ENCODE results near the gene PHKA2. TPM values are rescaled to one million over a fixed set of nuclear protein-coding genes. Genes with fewer than 3 reads are reported as not detected.

The PHKA2 gene
- total RNA-seq, 4 donors from 2014 or later: 18.0 to 32.7 (median 26.6) TPM

- Histone ChIP-seq H3K36me3 (peaks cover 0 to 32% (median 0%) of the 10 kb centered on the region in 3 donors), H3K4me3 (no peak overlapping the region), H3K9me3 (no peaks in the 10 kb centered on the region), H3K27ac (no peak overlapping the region), H3K27me3 (no peaks in the 10 kb centered on the region), H3K4me1 (no peaks in the 10 kb centered on the region)
- no peak for DNase-seq (ENCODE audit: low spot score in 2 of 2)
- 73 to 74% methylated on average over 3 to 6 of the region's 6 CpGs for WGBS, 2 donors
- no peak for TF ChIP-seq POLR2A (IDR thresholded peaks at IDR 0.05)
- no peak for TF ChIP-seq EP300 (IDR thresholded peaks at IDR 0.05)
- TF ChIP-seq, protein P1, sequence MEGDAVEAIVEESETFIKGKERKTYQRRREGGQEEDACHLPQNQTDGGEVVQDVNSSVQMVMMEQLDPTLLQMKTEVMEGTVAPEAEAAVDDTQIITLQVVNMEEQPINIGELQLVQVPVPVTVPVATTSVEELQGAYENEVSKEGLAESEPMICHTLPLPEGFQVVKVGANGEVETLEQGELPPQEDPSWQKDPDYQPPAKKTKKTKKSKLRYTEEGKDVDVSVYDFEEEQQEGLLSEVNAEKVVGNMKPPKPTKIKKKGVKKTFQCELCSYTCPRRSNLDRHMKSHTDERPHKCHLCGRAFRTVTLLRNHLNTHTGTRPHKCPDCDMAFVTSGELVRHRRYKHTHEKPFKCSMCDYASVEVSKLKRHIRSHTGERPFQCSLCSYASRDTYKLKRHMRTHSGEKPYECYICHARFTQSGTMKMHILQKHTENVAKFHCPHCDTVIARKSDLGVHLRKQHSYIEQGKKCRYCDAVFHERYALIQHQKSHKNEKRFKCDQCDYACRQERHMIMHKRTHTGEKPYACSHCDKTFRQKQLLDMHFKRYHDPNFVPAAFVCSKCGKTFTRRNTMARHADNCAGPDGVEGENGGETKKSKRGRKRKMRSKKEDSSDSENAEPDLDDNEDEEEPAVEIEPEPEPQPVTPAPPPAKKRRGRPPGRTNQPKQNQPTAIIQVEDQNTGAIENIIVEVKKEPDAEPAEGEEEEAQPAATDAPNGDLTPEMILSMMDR (IDR thresholded peaks at IDR 0.05): no peak
Observed at GRCh38 chrX:18924507-18925088, 59.3 kb downstream of the PHKA2 start.

- no peak overlapping the region for H3K4me3 ChIP-seq
- H3K27me3 ChIP-seq: no peaks in the 10 kb centered on the region
- no peaks in the 10 kb centered on the region for H3K9me3 ChIP-seq
- WGBS, 2 donors: 89 to 91% methylated on average over 6 to 7 of the region's 7 CpGs
- DNase-seq (ENCODE audit: low spot score in 2 of 2): no peak
- TF ChIP-seq POLR2A (IDR thresholded peaks at IDR 0.05): no peak
- no peak for TF ChIP-seq EP300 (IDR thresholded peaks at IDR 0.05)
- TF ChIP-seq, protein P1 (IDR thresholded peaks at IDR 0.05): no peak
- no peak overlapping the region for H3K27ac ChIP-seq
- H3K36me3 ChIP-seq: peaks cover 0 to 66% (median 0%) of the 10 kb centered on the region in 3 donors
- no peaks in the 10 kb centered on the region for H3K4me1 ChIP-seq
Observed at GRCh38 chrX:18920566-18920965, 63.3 kb downstream of the PHKA2 start.

- TF ChIP-seq EP300 (IDR thresholded peaks at IDR 0.05) (no peak), POLR2A (IDR thresholded peaks at IDR 0.05) (no peak)
- TF ChIP-seq, protein P1 (IDR thresholded peaks at IDR 0.05): no peak
- Histone ChIP-seq H3K36me3 (peaks cover 0 to 64% (median 0%) of the 10 kb centered on the region in 3 donors), H3K4me3 (no peak overlapping the region), H3K27me3 (no peaks in the 10 kb centered on the region), H3K4me1 (no peaks in the 10 kb centered on the region), H3K27ac (no peak overlapping the region), H3K9me3 (no peaks in the 10 kb centered on the region)
- 90 to 91% methylated on average over 8 of the region's 8 CpGs for WGBS, 2 donors
- no peak for DNase-seq (ENCODE audit: low spot score in 2 of 2)
Observed at GRCh38 chrX:18920079-18920478, 63.8 kb downstream of the PHKA2 start.

DNA sequence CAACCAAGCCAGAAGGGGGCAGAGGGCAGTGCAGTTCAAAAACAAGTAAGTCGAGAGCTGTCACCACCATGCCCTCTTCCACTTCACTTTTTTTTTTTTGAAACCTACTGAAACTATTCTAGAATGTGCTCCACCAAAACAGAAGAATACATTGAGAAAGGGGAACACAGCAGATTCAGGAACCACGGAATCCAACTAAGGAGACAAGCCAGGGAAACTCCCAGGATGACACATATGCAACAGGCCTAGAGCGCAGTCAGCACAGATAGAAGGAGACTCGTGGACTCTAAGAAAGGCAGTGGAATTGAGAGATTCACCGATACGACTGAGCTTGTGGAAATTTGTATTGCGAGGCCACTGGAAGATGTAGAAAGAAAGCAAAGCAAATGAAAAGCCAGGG, 66.1 kb downstream of the PHKA2 start:
- no peak overlapping the region for H3K4me3 ChIP-seq
- H3K4me1 ChIP-seq: no peaks in the 10 kb centered on the region
- H3K36me3 ChIP-seq: peaks cover 0 to 56% (median 0%) of the 10 kb centered on the region in 3 donors
- no peaks in the 10 kb centered on the region for H3K27me3 ChIP-seq
- H3K27ac ChIP-seq: no peak overlapping the region
- 87 to 92% methylated on average over 7 of the region's 7 CpGs for WGBS, 2 donors
- no peak for DNase-seq (ENCODE audit: low spot score in 2 of 2)
- TF ChIP-seq POLR2A (IDR thresholded peaks at IDR 0.05): no peak
- TF ChIP-seq, protein P1 (IDR thresholded peaks at IDR 0.05): no peak
- no peaks in the 10 kb centered on the region for H3K9me3 ChIP-seq

DNA sequence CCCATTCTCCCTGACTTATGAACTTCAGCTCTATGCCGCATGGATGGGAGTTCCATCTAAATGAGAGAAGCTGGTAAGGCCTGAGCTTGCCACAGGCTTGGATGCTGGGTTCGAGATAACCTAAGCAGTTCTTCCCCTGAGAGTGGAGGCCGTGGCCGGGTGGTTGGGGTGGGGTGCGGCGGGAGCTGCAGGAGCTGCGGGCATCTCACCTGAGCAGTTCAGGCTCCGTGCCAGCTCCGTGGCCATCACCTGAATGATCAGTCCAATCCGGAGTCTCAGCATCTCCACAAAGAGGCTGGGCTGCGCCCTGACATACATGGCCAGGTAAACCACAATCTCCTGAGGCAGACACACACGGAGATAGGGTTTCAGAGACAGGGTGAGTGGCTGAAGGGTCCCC, 77.6 kb downstream of the PHKA2 start:
- 87% methylated on average over 11 of the region's 12 CpGs; no CpG with 5 or more reads in 1 of the 2 donors for WGBS, 2 donors
- TF ChIP-seq EP300 (IDR thresholded peaks at IDR 0.05) (no peak), POLR2A (IDR thresholded peaks at IDR 0.05) (no peak)
- TF ChIP-seq, protein P1 (IDR thresholded peaks at IDR 0.05): no peak
- H3K4me1 ChIP-seq: no peaks in the 10 kb centered on the region
- no peak overlapping the region for H3K27ac ChIP-seq
- no peaks in the 10 kb centered on the region for H3K9me3 ChIP-seq
- H3K4me3 ChIP-seq: no peak overlapping the region
- H3K27me3 ChIP-seq: no peaks in the 10 kb centered on the region
- H3K36me3 ChIP-seq: peaks cover 0 to 70% (median 0%) of the 10 kb centered on the region in 3 donors
- no peak for DNase-seq (ENCODE audit: low spot score in 2 of 2)
